Tibial nerve (tissue), 4 donors: ENCODE measurements around the gene NFASC. TPM values are rescaled to one million over a fixed set of nuclear protein-coding genes. Genes with fewer than 3 reads are reported as not detected.

Experiments used
- DNase-seq, 2 donors: peaks; one replicate each; pipeline ENCODE4 v3.0.0-alpha.2; 2019; ENCODE audit warnings: low spot score in 2 of 2
- H3K27ac ChIP-seq, 4 donors: fragments of 200-600 bp; sonication (generic) in 3 of 4; one replicate each; pipeline ENCODE4 v1.5.1; 2017 to 2019; ENCODE audit warnings: mild to moderate bottlenecking in 1 of 4
- H3K27me3 ChIP-seq, 2 donors: fragments of 200-600 bp; sonication (generic) in 1 of 2; one replicate each; pipeline versions ENCODE4 v1.5.1 to v1.6.0; 2017 to 2019
- H3K36me3 ChIP-seq, 3 donors: fragments of 200-600 bp; sonication (generic); one replicate each; pipeline ENCODE4 v1.5.1; 2018 to 2019
- H3K4me1 ChIP-seq, 4 donors: fragments of 200-600 bp; sonication (generic) in 3 of 4; one replicate each; pipeline ENCODE4 v1.5.1; 2017 to 2019
- H3K4me3 ChIP-seq, 4 donors: fragments of 200-600 bp; sonication (generic) in 3 of 4; one replicate each; pipeline ENCODE4 v1.5.1; 2017 to 2019; ENCODE audit warnings: mild to moderate bottlenecking in 1 of 4, moderate library complexity in 1 of 4
- H3K9me3 ChIP-seq, 4 donors: fragments of 200-600 bp; sonication (generic) in 3 of 4; one replicate each; pipeline ENCODE4 v1.5.1; 2017 to 2019
- EP300 ChIP-seq, 2 donors: sonication (generic); formaldehyde crosslinking; IDR thresholded peaks; one replicate each; pipeline ENCODE4 v1.6.1; 2017; ENCODE audit warnings: antibody characterized with exemption in 2 of 2, mild to moderate bottlenecking in 1 of 2
- POLR2A ChIP-seq, 2 donors: fragments of 450-650 bp; IDR thresholded peaks; one replicate each; pipeline ENCODE4 v1.6.1; 2017; ENCODE audit warnings: antibody characterized with exemption in 2 of 2, mild to moderate bottlenecking in 2 of 2, moderate library complexity in 2 of 2
- WGBS, 2 donors: methylation state at CpG; one replicate each; pipeline ENCODE4 v1.1.5; 2018; 5-methylcytosine and 5-hydroxymethylcytosine counted together
- total RNA-seq, 4 donors: library from RNA; depleted of rRNA; stranded (reverse); fragments of >200 nt; gene quantifications; one replicate each; pipeline ENCODE4 v1.1.0, GENCODE V29; 2016
- TF ChIP-seq, protein P1 (sequence below), 5 experiments: fragments of 200-600 bp in 3 of 5; fragments of 450-650 bp in 2 of 5; sonication (generic) in 3 of 5; IDR thresholded peaks; one replicate each; pipeline ENCODE4 v1.5.1; 2016 to 2019; ENCODE audit warnings: antibody characterized with exemption in 5 of 5, mild to moderate bottlenecking in 3 of 5, moderate library complexity in 2 of 5

The NFASC gene
- total RNA-seq, 4 donors from 2014 or later = 69.9 to 112 (median 94.0) TPM

- Histone ChIP-seq H3K4me3 (no peak overlapping the region), H3K27me3 (no peaks in the 10 kb centered on the region), H3K27ac (no peak overlapping the region), H3K4me1 (peaks cover 0 to 6% (median 0%) of the 10 kb centered on the region in 4 donors), H3K9me3 (no peaks in the 10 kb centered on the region), H3K36me3 (no peaks in the 10 kb centered on the region)
- no peak for DNase-seq
- 53 to 59% methylated on average over 11 of the region's 11 CpGs for WGBS, 2 donors
- no peak for TF ChIP-seq EP300 (IDR thresholded peaks at IDR 0.05)
- TF ChIP-seq, protein P1, sequence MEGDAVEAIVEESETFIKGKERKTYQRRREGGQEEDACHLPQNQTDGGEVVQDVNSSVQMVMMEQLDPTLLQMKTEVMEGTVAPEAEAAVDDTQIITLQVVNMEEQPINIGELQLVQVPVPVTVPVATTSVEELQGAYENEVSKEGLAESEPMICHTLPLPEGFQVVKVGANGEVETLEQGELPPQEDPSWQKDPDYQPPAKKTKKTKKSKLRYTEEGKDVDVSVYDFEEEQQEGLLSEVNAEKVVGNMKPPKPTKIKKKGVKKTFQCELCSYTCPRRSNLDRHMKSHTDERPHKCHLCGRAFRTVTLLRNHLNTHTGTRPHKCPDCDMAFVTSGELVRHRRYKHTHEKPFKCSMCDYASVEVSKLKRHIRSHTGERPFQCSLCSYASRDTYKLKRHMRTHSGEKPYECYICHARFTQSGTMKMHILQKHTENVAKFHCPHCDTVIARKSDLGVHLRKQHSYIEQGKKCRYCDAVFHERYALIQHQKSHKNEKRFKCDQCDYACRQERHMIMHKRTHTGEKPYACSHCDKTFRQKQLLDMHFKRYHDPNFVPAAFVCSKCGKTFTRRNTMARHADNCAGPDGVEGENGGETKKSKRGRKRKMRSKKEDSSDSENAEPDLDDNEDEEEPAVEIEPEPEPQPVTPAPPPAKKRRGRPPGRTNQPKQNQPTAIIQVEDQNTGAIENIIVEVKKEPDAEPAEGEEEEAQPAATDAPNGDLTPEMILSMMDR (IDR thresholded peaks at IDR 0.05) = no peak
Observed at GRCh38 chr1:204927673-204928641, 57.3 kb downstream of the NFASC start.

- no peaks in the 10 kb centered on the region for H3K9me3 ChIP-seq
- no peaks in the 10 kb centered on the region for H3K36me3 ChIP-seq
- no peak overlapping the region for H3K4me3 ChIP-seq
- no peak for TF ChIP-seq EP300 (IDR thresholded peaks at IDR 0.05)
- 49 to 61% methylated on average over 8 of the region's 8 CpGs for WGBS, 2 donors
- DNase-seq = no peak
- H3K27me3 ChIP-seq = no peaks in the 10 kb centered on the region
- peaks cover 0 to 5% (median 0%) of the 10 kb centered on the region in 4 donors for H3K4me1 ChIP-seq
- no peak overlapping the region for H3K27ac ChIP-seq
Observed at GRCh38 chr1:204928671-204929486, 58.2 kb downstream of the NFASC start.

DNA sequence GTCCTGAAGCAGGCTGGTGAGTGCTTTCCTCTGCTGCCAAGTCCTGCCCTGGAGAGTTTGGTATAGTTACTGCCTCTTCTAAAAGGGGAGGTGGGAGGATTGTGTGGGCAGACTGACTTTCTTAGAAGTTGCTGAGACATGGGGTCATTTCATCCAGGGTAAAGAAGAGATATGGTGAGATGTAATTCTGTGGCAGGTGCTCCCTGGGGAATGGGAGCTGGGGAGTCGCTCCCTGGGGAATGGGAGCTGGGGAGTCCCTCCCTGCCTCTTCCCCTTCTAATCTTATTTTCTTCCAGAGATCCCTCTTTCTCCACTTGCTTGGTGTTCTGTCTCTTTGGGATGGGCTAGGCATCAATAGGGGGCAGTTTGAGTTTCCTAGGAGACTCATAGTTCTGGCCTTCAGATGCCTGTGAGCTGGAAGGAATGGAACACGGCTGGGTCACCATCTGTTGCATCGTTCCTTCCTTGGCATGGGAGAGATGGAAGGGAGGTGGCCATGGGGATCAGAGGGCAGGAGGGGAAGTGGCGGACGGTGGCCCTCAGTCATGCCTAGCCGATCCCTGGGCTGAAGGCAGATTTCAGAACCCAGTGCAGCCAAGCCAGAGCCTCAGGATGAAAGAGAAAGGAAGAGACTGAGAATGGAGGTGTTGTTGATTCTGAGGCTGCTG lies 59.0 kb downstream of the NFASC start:
- TF ChIP-seq EP300 (IDR thresholded peaks at IDR 0.05) (no peak), POLR2A (IDR thresholded peaks at IDR 0.05) (no peak)
- TF ChIP-seq, protein P1 (IDR thresholded peaks at IDR 0.05) = no peak

DNA sequence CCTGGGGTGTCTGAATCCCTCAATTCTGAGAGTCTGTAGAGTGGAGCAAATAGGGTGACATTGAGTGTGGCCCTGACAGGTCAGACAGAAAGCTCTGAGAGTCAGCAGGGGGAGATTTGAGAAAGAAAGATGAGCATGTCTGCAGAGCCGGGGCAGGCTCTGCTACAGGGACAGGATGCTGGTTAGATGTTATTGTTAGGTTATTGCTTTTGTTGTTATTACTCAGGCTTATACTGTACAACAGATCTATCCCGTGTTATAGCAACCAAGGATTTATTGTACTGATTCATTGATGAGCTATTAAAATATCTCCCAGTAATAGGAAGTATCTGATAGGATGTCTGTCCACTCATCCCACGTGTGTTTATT lies 59.5 kb downstream of the NFASC start:
- Histone ChIP-seq H3K36me3 (no peaks in the 10 kb centered on the region), H3K9me3 (no peaks in the 10 kb centered on the region), H3K4me3 (no peak overlapping the region), H3K4me1 (no peaks in the 10 kb centered on the region), H3K27ac (peak overlapping the region in 1 of 4 donors; percentile 17), H3K27me3 (no peaks in the 10 kb centered on the region)
- no peak for DNase-seq
- WGBS, 2 donors = 73 to 86% methylated on average over 3 of the region's 3 CpGs
- TF ChIP-seq, protein P1 (IDR thresholded peaks at IDR 0.05) = no peak
- TF ChIP-seq EP300 (IDR thresholded peaks at IDR 0.05) = no peak

More for the DNA sequence above, 59.0 kb downstream of the NFASC start:
- Histone ChIP-seq H3K4me1 (no peaks in the 10 kb centered on the region), H3K27ac (no peak overlapping the region), H3K4me3 (no peak overlapping the region), H3K36me3 (no peaks in the 10 kb centered on the region), H3K9me3 (no peaks in the 10 kb centered on the region), H3K27me3 (no peaks in the 10 kb centered on the region)
- DNase-seq = no peak
- 72 to 75% methylated on average over 6 of the region's 6 CpGs for WGBS, 2 donors

- WGBS, 2 donors = 71% methylated on average over 1 of the region's 1 CpG
- Histone ChIP-seq H3K9me3 (no peaks in the 10 kb centered on the region), H3K27me3 (no peaks in the 10 kb centered on the region), H3K4me1 (no peaks in the 10 kb centered on the region), H3K27ac (no peak overlapping the region), H3K36me3 (no peaks in the 10 kb centered on the region), H3K4me3 (no peak overlapping the region)
- TF ChIP-seq POLR2A (IDR thresholded peaks at IDR 0.05) (no peak), EP300 (IDR thresholded peaks at IDR 0.05) (no peak)
- TF ChIP-seq, protein P1 (IDR thresholded peaks at IDR 0.05) = no peak
- DNase-seq = no peak
Observed at GRCh38 chr1:204931313-204931712, 60.7 kb downstream of the NFASC start.
